ENCODE data around the gene TTLL8.

DNA sequence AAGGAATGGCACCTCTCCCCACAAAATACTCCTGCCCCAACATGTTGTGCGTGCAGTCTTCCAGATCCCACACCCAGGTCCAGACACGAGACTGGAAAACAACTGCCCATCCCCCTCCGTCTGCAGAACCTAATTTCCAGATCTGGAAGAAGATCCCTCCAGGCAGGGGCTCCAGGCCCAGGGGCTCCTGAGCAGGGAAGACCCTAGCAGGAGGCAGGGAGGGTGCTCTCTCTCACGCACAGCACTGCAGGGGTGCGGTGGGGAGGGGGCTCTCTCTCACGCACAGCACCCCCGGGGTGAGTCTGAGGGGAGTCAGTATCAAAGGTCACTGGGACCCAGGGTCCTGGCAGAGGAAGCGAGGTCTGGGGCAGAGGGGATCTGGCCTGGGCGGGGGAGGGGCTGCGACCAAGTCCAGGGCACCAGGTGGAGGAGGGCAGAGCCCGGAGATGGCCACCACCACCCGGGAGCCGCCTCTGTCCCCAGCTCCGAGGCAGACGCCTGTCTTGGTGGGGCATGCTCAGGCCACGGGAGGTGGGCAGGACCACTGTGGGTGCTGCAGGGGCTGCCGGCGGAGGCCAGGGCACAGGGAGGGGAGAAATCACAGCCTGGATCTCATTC lies 25.5 kb upstream of the TTLL8 start:
- no peak for TF ChIP-seq CTCF (IDR thresholded peaks at IDR 0.05)
- TF ChIP-seq POLR2A (IDR thresholded peaks at IDR 0.05) = no peak

Measured in heart left ventricle (tissue), 13 donors.